Measurements from ENCODE around the gene FKBP15. TPM values are rescaled to one million over a fixed set of nuclear protein-coding genes. Genes with fewer than 3 reads are reported as not detected.

Gene FKBP15
- total RNA-seq, 1 experiment from 2014 or later: 18.5 TPM

GRCh38 chr9:113223963-113224362 lies 2.9 kb upstream of the FKBP15 start:
- no peak overlapping the region for H3K4ac ChIP-seq (ENCODE audit: low read depth, low read length)
- H3K23me2 ChIP-seq (ENCODE audit: insufficient read length, low read depth, low read length, poor library complexity, severe bottlenecking): peaks cover 12% of the 10 kb centered on the region
- Mint-ChIP-seq H3K4me1 (peaks cover 22 to 27% of the 10 kb centered on the region in 2 experiments), H3K27ac (no peak overlapping the region), H3K9me3 (no peaks in the 10 kb centered on the region; a peak in 1 of 5 replicates), H3K4me3 (no peak overlapping the region), H3K27me3 (ENCODE audit: low read depth) (no peaks in the 10 kb centered on the region), H3K36me3 (ENCODE audit: insufficient read depth in 1 of 3, low read depth in 3 of 3) (peaks cover 0 to 4% (median 0%) of the 10 kb centered on the region in 3 experiments; a peak in 2 of 7 replicates)
- no peak overlapping the region for H4K5ac ChIP-seq (ENCODE audit: insufficient read length, low read depth, low read length)
- H4K8ac ChIP-seq (replicated peaks; ENCODE audit: insufficient read length, low read depth, low read length): no peak overlapping the region
- no peak for DNase-seq
- peaks cover 6% of the 10 kb centered on the region; the same call in 1 of the 2 replicates for H3K4me1 ChIP-seq (ENCODE audit: insufficient read depth, low read length)
- H2BK20ac ChIP-seq (ENCODE audit: low read depth, low read length, poor library complexity, severe bottlenecking): no peak overlapping the region
- no peaks in the 10 kb centered on the region for H3K9me3 ChIP-seq (ENCODE audit: control insufficient read depth, low read depth, low read length)
- no peak overlapping the region for H3K56ac ChIP-seq (ENCODE audit: insufficient read length, low read depth, low read length)
- no peak overlapping the region for H2BK12ac ChIP-seq (ENCODE audit: insufficient read length, low read depth, low read length)
- H3T11ph ChIP-seq (ENCODE audit: low read length): no peak overlapping the region
- H3K79me2 ChIP-seq (ENCODE audit: insufficient read depth, low read length): peaks cover 15% of the 10 kb centered on the region
- no peaks in the 10 kb centered on the region for H3K27me3 ChIP-seq (ENCODE audit: insufficient read depth, low read length)
- no peak overlapping the region for H3K27ac ChIP-seq (ENCODE audit: insufficient read length, low read depth, low read length)
- no peak overlapping the region for H2AFZ ChIP-seq (ENCODE audit: low read length)
- H3K18ac ChIP-seq (ENCODE audit: insufficient read length, low read depth, low read length): no peak overlapping the region
- H3K4me2 ChIP-seq (ENCODE audit: insufficient read depth, insufficient read length, low read length): no peak overlapping the region
- H2AK5ac ChIP-seq (ENCODE audit: insufficient read length, low read length): no peak overlapping the region
- H2BK15ac ChIP-seq (ENCODE audit: low read depth, low read length): no peak overlapping the region
- peaks cover 3% of the 10 kb centered on the region for H3K79me1 ChIP-seq (ENCODE audit: insufficient read depth, low read depth, low read length, poor library complexity, severe bottlenecking)
- no peak overlapping the region for H3K9ac ChIP-seq (ENCODE audit: extremely low read depth, insufficient read length, low read length)
- H2BK120ac ChIP-seq (ENCODE audit: low read depth, low read length, poor library complexity, severe bottlenecking): no peak overlapping the region
- TF ChIP-seq CTCF (conservative IDR thresholded peaks at IDR 0.05): no peak
- no peaks in the 10 kb centered on the region for H4K20me1 ChIP-seq (ENCODE audit: control insufficient read depth, insufficient read depth, insufficient read length)
- H3K14ac ChIP-seq (ENCODE audit: insufficient read depth, low read length): no peak overlapping the region
- WGBS (ENCODE audit: extremely low coverage, insufficient read length, low lambda C conversion rate): no CpG with 5 or more reads among the region's 2 CpGs
- no peak overlapping the region for H2BK5ac ChIP-seq (ENCODE audit: insufficient read length, low read length)
- no peak overlapping the region for H3K23ac ChIP-seq (ENCODE audit: insufficient read length, low read depth, low read length)
- no peak overlapping the region for H4K91ac ChIP-seq (ENCODE audit: insufficient read length, low read depth, low read length)
